Activated CD4-positive, alpha-beta T cell treated with anti-CD3 and anti-CD28 coated beads for 1 hour (primary cell): Measurements from ENCODE around the gene SMG9.
"Not testable (repeated sequence)": the region's sequence is repeated elsewhere in the genome, so short reads cannot be mapped to it uniquely, and the experiment has no call there.

Experiments
- DNase-seq: peaks from one replicate; pipeline ENCODE4 v3.0.0-alpha.2; 2020

SMG9 gene

DNA sequence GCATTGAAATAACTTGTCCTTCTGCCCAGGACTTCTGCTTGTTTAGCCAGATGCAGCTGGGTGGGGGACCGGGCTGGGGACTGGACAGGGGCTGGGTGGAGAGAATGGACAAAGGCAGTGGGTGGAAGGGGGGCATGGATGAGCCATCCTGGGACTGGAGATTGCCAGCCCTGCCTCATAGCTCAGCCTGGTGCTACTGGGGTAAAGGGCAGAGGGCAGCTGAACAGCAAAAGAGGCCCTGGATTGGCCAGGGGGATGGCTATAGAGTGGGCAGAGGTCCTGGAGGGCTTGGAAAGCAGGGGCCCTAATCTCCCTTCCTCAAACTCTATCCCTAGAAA is 67.1 kb downstream of the SMG9 start:
- no peak for DNase-seq

DNA sequence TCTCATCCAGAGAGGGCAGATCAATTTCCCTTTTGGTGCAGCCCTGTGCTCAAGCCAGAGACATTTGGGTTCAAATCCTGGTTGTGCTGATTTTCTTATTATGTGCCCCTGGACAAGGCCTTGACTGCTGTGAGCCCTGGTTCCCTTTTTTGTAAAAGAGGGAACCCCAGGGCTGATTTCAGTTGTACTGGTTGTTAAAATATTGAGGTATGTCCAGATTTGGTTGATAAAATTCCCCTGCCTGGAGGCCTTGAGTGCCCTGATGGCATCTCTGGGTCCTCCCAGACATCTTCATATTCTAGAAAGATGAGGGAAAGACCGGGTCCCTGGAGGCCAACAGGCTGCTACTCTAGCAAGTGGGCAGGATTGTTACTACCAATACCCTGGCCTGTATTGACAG is 70.4 kb downstream of the SMG9 start:
- DNase-seq: no peak

GRCh38 chr19:43683905-43684304 is 70.9 kb downstream of the SMG9 start:
- no peak for DNase-seq

GRCh38 chr19:43682824-43683661 is 71.7 kb downstream of the SMG9 start:
- DNase-seq: no peak

- DNase-seq: not testable (repeated sequence)
Measured at GRCh38 chr19:43682269-43682668, 72.5 kb downstream of the SMG9 start.

GRCh38 chr19:43681821-43682220 is 72.9 kb downstream of the SMG9 start:
- no peak for DNase-seq

- DNase-seq: no peak
Measured at GRCh38 chr19:43678512-43679261, 76.1 kb downstream of the SMG9 start.
